OCI-LY7 (cell line): Measurements from ENCODE around the gene CIROP. TPM values are rescaled to one million over a fixed set of nuclear protein-coding genes. Genes with fewer than 3 reads are reported as not detected.

ENCODE experiments used
- BruUV-seq: library from RNA; stranded (reverse); fragments of 400-500 nt; replicated peaks from 2 replicates; lab custom pipeline; 2021; lab: Mats Ljungman, UMichigan
- CTCF ChIA-PET: fragments of 300-600 bp; sonication (Branson Sonifier 250); formaldehyde crosslinking; loops from one replicate; lab custom pipeline; 2022; ENCODE audit warnings: antibody characterized with exemption; ENCODE audit not compliant: unreplicated experiment; lab: Charles Lee
- POLR2A ChIA-PET: fragments of 300-600 bp; sonication (Branson Sonifier 250); formaldehyde crosslinking; loops from one replicate; lab custom pipeline; 2022; ENCODE audit warnings: antibody characterized with exemption; lab: Charles Lee
- DNase-seq: peaks from one replicate; pipeline ENCODE4 v3.0.0-alpha.2; 2015; ENCODE audit warnings: low spot score
- H2AFZ ChIP-seq: fragments of 200-600 bp; sonication (generic), shearing (Covaris generic); 2 replicates; pipeline ENCODE4 v1.6.1; 2014; ENCODE audit warnings: mild to moderate bottlenecking, antibody characterized with exemption, low read length, moderate library complexity
- H3K27ac ChIP-seq: fragments of 200-600 bp; sonication (generic); 2 replicates; pipeline ENCODE4 v1.5.1; 2014; ENCODE audit warnings: mixed run types, low read depth, mild to moderate bottlenecking, moderate library complexity, low read length, inconsistent platforms; ENCODE audit not compliant: poor library complexity, severe bottlenecking
- H3K36me3 ChIP-seq: fragments of 200-600 bp; sonication (generic); 2 replicates; pipeline ENCODE4 v1.6.1; 2014; ENCODE audit warnings: mild to moderate bottlenecking, antibody characterized with exemption, low read length, moderate library complexity, mixed read lengths; ENCODE audit not compliant: insufficient read depth
- H3K4me1 ChIP-seq: fragments of 200-600 bp; sonication (generic); 2 replicates; pipeline ENCODE4 v1.5.1; 2014; ENCODE audit warnings: mild to moderate bottlenecking, low read length; ENCODE audit not compliant: insufficient read depth, poor library complexity, severe bottlenecking
- H3K4me2 ChIP-seq: fragments of 200-600 bp; sonication (generic); 2 replicates; pipeline ENCODE4 v1.6.1; 2014; ENCODE audit warnings: mild to moderate bottlenecking, low read length
- H3K4me3 ChIP-seq: fragments of 200-600 bp; sonication (generic); 2 replicates; pipeline ENCODE4 v1.5.1; 2014; ENCODE audit warnings: mild to moderate bottlenecking, low read depth, low read length; ENCODE audit not compliant: poor library complexity, severe bottlenecking
- H3K79me2 ChIP-seq: fragments of 200-600 bp; sonication (generic); 2 replicates; pipeline ENCODE4 v1.6.1; 2016; ENCODE audit warnings: low read depth, mild to moderate bottlenecking, low read length, moderate library complexity, mixed read lengths; ENCODE audit not compliant: insufficient read depth
- H3K9me2 ChIP-seq: fragments of 200-600 bp; sonication (generic); 2 replicates; pipeline ENCODE4 v1.6.1; 2016; ENCODE audit warnings: mild to moderate bottlenecking, low read length, mixed read lengths; ENCODE audit not compliant: insufficient read depth
- H3K9me3 ChIP-seq: fragments of 200-600 bp; sonication (generic); 2 replicates; pipeline ENCODE4 v1.6.1; 2014; ENCODE audit warnings: mild to moderate bottlenecking, mixed run types, low read length, mixed read lengths
- H4K20me1 ChIP-seq: fragments of 200-600 bp; sonication (generic); 2 replicates; pipeline ENCODE4 v1.6.1; 2014; ENCODE audit warnings: mild to moderate bottlenecking, antibody characterized with exemption, low read length, moderate library complexity, mixed read lengths; ENCODE audit not compliant: insufficient read depth
- CTCF ChIP-seq: fragments of 200-600 bp; sonication (generic); conservative IDR thresholded peaks from 2 replicates; pipeline ENCODE4 v1.5.1; 2014; ENCODE audit warnings: mild to moderate bottlenecking, antibody characterized with exemption, low read length, moderate library complexity, mixed read lengths
- EZH2phosphoT487 ChIP-seq: fragments of 200-600 bp; sonication (generic); IDR thresholded peaks from 2 replicates; pipeline ENCODE4 v1.6.1; 2018; ENCODE audit warnings: low read depth, borderline replicate concordance, mild to moderate bottlenecking, mixed run types, antibody characterized with exemption, low read length, moderate library complexity, mixed read lengths
- intact Hi-C: fragments of 100-400 bp; cut with micrococcal nuclease; formaldehyde crosslinking; loops from one replicate; pipeline ENCODE4 v1.10.0; 2022; ENCODE audit not compliant: unreplicated experiment
- total RNA-seq, 2 experiments: library from RNA; depleted of rRNA in 1 of 2; stranded (reverse); fragments of >200 nt in 1 of 2; shearing (Covaris generic) in 1 of 2; gene quantifications; 2 replicates each; pipeline ENCODE4 v1.2.3, GENCODE V29; 2014 to 2022

Gene CIROP
- total RNA-seq, 2 experiments from 2014 or later = not detected

GRCh38 chr14:23102801-23103200, 2.0 kb downstream of the CIROP start:
- no peak overlapping the region for H3K4me2 ChIP-seq
- no peak for DNase-seq
- peaks cover 16% of the 10 kb centered on the region for H3K36me3 ChIP-seq
- no peaks in the 10 kb centered on the region for H3K9me2 ChIP-seq
- CTCF ChIA-PET = interaction anchor here (0.5 kb wide), 1 partner anchor 158 kb away, joined by 3 read pairs; no protein-coding TSS in a partner anchor
- peaks cover 1% of the 10 kb centered on the region; the same call in 1 of the 2 replicates for H3K79me2 ChIP-seq
- 0 out of 2 replicates have a peak, but pooled peaks cover 4% of the 10 kb centered on the region for H4K20me1 ChIP-seq
- POLR2A ChIA-PET = no interaction called here
- intact Hi-C loops = no loop called here
- no peak overlapping the region for H2AFZ ChIP-seq
- no TSS peak for BruUV-seq
- no peak for TF ChIP-seq EZH2phosphoT487
- no peak for TF ChIP-seq CTCF
- H3K4me1 ChIP-seq = no peaks in the 10 kb centered on the region
- H3K27ac ChIP-seq = no peak overlapping the region
- no peaks in the 10 kb centered on the region for H3K9me3 ChIP-seq
- no peak overlapping the region for H3K4me3 ChIP-seq

DNA sequence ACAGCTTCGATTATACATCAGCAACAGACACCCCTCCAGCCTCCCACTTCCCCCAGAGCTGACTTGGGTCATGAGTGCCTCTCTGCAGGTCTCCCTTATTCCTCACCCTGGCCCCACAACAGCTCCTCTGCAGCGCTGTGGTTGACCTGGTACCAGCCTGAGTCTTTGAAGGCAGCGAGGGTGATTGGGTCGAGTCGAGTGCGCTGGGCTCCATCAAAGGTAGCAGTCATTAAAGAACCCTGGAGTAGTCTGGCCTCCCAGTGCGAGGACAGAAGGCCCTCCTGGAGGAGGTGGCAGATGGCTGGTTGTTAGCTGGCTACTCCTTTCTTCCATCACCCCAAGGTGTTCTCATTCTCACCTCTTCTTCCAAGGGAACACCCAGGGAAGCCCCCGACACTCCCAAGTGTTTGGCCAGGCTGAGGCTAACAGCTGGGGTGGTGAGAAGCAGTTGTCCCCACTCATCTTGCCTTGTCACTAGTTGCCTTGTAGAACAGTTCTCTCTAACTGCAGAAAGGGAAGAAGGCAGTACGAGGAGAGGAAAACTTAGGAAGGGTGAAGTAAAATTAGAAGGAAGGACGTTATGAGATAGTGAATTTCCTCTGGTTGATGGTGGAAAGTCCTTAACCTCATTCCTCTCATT, 2.7 kb downstream of the CIROP start:
- Histone ChIP-seq H3K27ac (no peak overlapping the region), H3K9me3 (no peaks in the 10 kb centered on the region), H3K4me3 (no peak overlapping the region), H2AFZ (no peak overlapping the region), H3K4me1 (peaks cover 4% of the 10 kb centered on the region), H3K9me2 (no peaks in the 10 kb centered on the region), H3K4me2 (no peak overlapping the region), H4K20me1 (peaks cover 4% of the 10 kb centered on the region; the same call in 1 of the 2 replicates), H3K36me3 (peaks cover 23% of the 10 kb centered on the region), H3K79me2 (peaks cover 8% of the 10 kb centered on the region; the same call in 1 of the 2 replicates)
- CTCF ChIA-PET = interaction anchor here (0.5 kb wide), 1 partner anchor 157 kb away, joined by 3 read pairs; no protein-coding TSS in a partner anchor
- BruUV-seq = no TSS peak
- DNase-seq = no peak
- intact Hi-C loops = no loop called here
- TF ChIP-seq EZH2phosphoT487 (no peak), CTCF (no peak)
- POLR2A ChIA-PET = no interaction called here
